Activated T-helper 2 cell treated with anti-CD3 and anti-CD28 coated beads, Interferon-gamma antibody, Interleukin-2, Interleukin-4, amounts not matched to agents 10 μg/mL and 5 μg/mL and 100 μg/mL, durations not matched to agents 14 hours and 24 hours and 36 hours (primary cell): Measurements from ENCODE around the gene CENPA. TPM values are rescaled to one million over a fixed set of nuclear protein-coding genes. Genes with fewer than 3 reads are reported as not detected.
A peak's percentile ranks its signal among the peaks of the same experiment; 100 is the strongest.

Experiments
- DNase-seq: peaks from one replicate; pipeline ENCODE4 v3.0.0; 2021; ENCODE audit warnings: low spot score
- H3K27ac Mint-ChIP-seq: one replicate; pipeline ENCODE4 v1.8.0; 2021; ENCODE audit warnings: mixed read lengths
- H3K27me3 Mint-ChIP-seq: one replicate; pipeline ENCODE4 v1.8.0; 2021; ENCODE audit warnings: low read depth, mixed read lengths
- H3K36me3 Mint-ChIP-seq: one replicate; pipeline ENCODE4 v1.8.0; 2021; ENCODE audit warnings: low read depth, mixed read lengths
- H3K4me1 Mint-ChIP-seq: one replicate; pipeline ENCODE4 v1.8.0; 2021; ENCODE audit warnings: low read depth, mixed read lengths
- H3K4me3 Mint-ChIP-seq: one replicate; pipeline ENCODE4 v1.8.0; 2021; ENCODE audit warnings: low read depth, mild to moderate bottlenecking, moderate library complexity, mixed read lengths
- H3K9me3 Mint-ChIP-seq: one replicate; pipeline ENCODE4 v1.8.0; 2021; ENCODE audit warnings: mixed read lengths
- intact Hi-C: fragments of 100-400 bp; cut with micrococcal nuclease; formaldehyde crosslinking; loops from one replicate; pipeline ENCODE4 v1.15.1; 2023
- total RNA-seq: library from RNA; stranded (reverse); gene quantifications from 2 replicates; pipeline ENCODE4 v1.2.3, GENCODE V29; 2022

Gene CENPA
- total RNA-seq, 1 donor from 2014 or later = 27.3 TPM

- Mint-ChIP-seq H3K9me3 (no peaks in the 10 kb centered on the region), H3K27ac (no peak overlapping the region), H3K27me3 (peaks cover 3% of the 10 kb centered on the region), H3K4me3 (peak overlapping the region; percentile 90), H3K4me1 (peaks cover 23% of the 10 kb centered on the region), H3K36me3 (peaks cover 4% of the 10 kb centered on the region)
- intact Hi-C loops = no loop called here
- DNase-seq = no peak
Measured at GRCh38 chr2:26765475-26766200, 20.2 kb upstream of the CENPA start.

- Mint-ChIP-seq H3K9me3 (no peaks in the 10 kb centered on the region), H3K27ac (no peak overlapping the region), H3K4me3 (no peak overlapping the region), H3K36me3 (peaks cover 7% of the 10 kb centered on the region), H3K4me1 (peaks cover 32% of the 10 kb centered on the region), H3K27me3 (peaks cover 3% of the 10 kb centered on the region)
- no peak for DNase-seq
- intact Hi-C loops = no loop called here
Measured at GRCh38 chr2:26767129-26767528, 18.7 kb upstream of the CENPA start.

GRCh38 chr2:26767894-26768487 is 17.9 kb upstream of the CENPA start:
- Mint-ChIP-seq H3K27me3 (peaks cover 2% of the 10 kb centered on the region), H3K27ac (no peak overlapping the region), H3K4me3 (no peak overlapping the region), H3K9me3 (no peaks in the 10 kb centered on the region), H3K36me3 (peaks cover 7% of the 10 kb centered on the region), H3K4me1 (peaks cover 39% of the 10 kb centered on the region)
- intact Hi-C loops = no loop called here
- no peak for DNase-seq

GRCh38 chr2:26768759-26769088 is 17.1 kb upstream of the CENPA start:
- Mint-ChIP-seq H3K4me1 (peaks cover 37% of the 10 kb centered on the region), H3K27ac (no peak overlapping the region), H3K9me3 (no peaks in the 10 kb centered on the region), H3K27me3 (no peaks in the 10 kb centered on the region), H3K4me3 (no peak overlapping the region), H3K36me3 (peaks cover 7% of the 10 kb centered on the region)
- DNase-seq = no peak
- intact Hi-C loops = no loop called here

- DNase-seq = no peak
- H3K27ac Mint-ChIP-seq = peak overlapping the region; percentile 54
- intact Hi-C loops = no loop called here
- no peaks in the 10 kb centered on the region for H3K27me3 Mint-ChIP-seq
- peaks cover 37% of the 10 kb centered on the region for H3K4me1 Mint-ChIP-seq
- H3K9me3 Mint-ChIP-seq = no peaks in the 10 kb centered on the region
- peaks cover 7% of the 10 kb centered on the region for H3K36me3 Mint-ChIP-seq
- H3K4me3 Mint-ChIP-seq = no peak overlapping the region
Measured at GRCh38 chr2:26769089-26769761, 16.6 kb upstream of the CENPA start.

GRCh38 chr2:26770986-26771586 is 14.8 kb upstream of the CENPA start:
- Mint-ChIP-seq H3K27me3 (no peaks in the 10 kb centered on the region), H3K4me3 (no peak overlapping the region), H3K4me1 (peaks cover 25% of the 10 kb centered on the region), H3K27ac (peak overlapping the region; percentile 57), H3K9me3 (no peaks in the 10 kb centered on the region), H3K36me3 (peaks cover 9% of the 10 kb centered on the region)
- intact Hi-C loops = no loop called here
- DNase-seq = no peak

- Mint-ChIP-seq H3K9me3 (no peaks in the 10 kb centered on the region), H3K36me3 (peaks cover 15% of the 10 kb centered on the region), H3K27ac (peak overlapping the region; percentile 90), H3K27me3 (no peaks in the 10 kb centered on the region), H3K4me1 (peaks cover 23% of the 10 kb centered on the region), H3K4me3 (no peak overlapping the region)
- intact Hi-C loops = no loop called here
- DNase-seq = peak; percentile 31
Measured at GRCh38 chr2:26772064-26773001, 13.5 kb upstream of the CENPA start.

GRCh38 chr2:26776195-26776800 is 9.6 kb upstream of the CENPA start:
- DNase-seq = no peak
- Mint-ChIP-seq H3K9me3 (no peaks in the 10 kb centered on the region), H3K4me3 (no peak overlapping the region), H3K4me1 (peaks cover 17% of the 10 kb centered on the region), H3K27ac (no peak overlapping the region), H3K36me3 (peaks cover 39% of the 10 kb centered on the region), H3K27me3 (no peaks in the 10 kb centered on the region)
- intact Hi-C loops = no loop called here

GRCh38 chr2:26778098-26778497 is 7.8 kb upstream of the CENPA start:
- peaks cover 40% of the 10 kb centered on the region for H3K36me3 Mint-ChIP-seq
- no peak overlapping the region for H3K27ac Mint-ChIP-seq
- intact Hi-C loops = no loop called here

GRCh38 chr2:26778507-26778906 is 7.3 kb upstream of the CENPA start:
- Mint-ChIP-seq H3K27ac (peak overlapping the region; percentile 38), H3K27me3 (no peaks in the 10 kb centered on the region), H3K36me3 (peaks cover 40% of the 10 kb centered on the region), H3K9me3 (no peaks in the 10 kb centered on the region), H3K4me1 (peaks cover 4% of the 10 kb centered on the region), H3K4me3 (no peak overlapping the region)
- DNase-seq = no peak
- intact Hi-C loops = no loop called here

More at GRCh38 chr2:26778098-26778497, 7.8 kb upstream of the CENPA start:
- Mint-ChIP-seq H3K27me3 (no peaks in the 10 kb centered on the region), H3K4me1 (peaks cover 4% of the 10 kb centered on the region), H3K4me3 (no peak overlapping the region), H3K9me3 (no peaks in the 10 kb centered on the region)
- no peak for DNase-seq

GRCh38 chr2:26780203-26780760 is 5.6 kb upstream of the CENPA start:
- no peak for DNase-seq
- Mint-ChIP-seq H3K9me3 (no peaks in the 10 kb centered on the region), H3K4me1 (peaks cover 4% of the 10 kb centered on the region), H3K4me3 (no peak overlapping the region), H3K36me3 (peaks cover 40% of the 10 kb centered on the region), H3K27ac (no peak overlapping the region), H3K27me3 (no peaks in the 10 kb centered on the region)
- intact Hi-C loops = no loop called here
